Measurements from ENCODE around the gene NDUFB5. TPM values are rescaled to one million over a fixed set of nuclear protein-coding genes. Genes with fewer than 3 reads are reported as not detected.

NDUFB5 gene
- total RNA-seq, 1 experiment from 2014 or later: 78.9 TPM

GRCh38 chr3:179676081-179676480 lies 71.5 kb downstream of the NDUFB5 start:
- H4K91ac ChIP-seq (ENCODE audit: insufficient read length, low read depth, low read length): no peak overlapping the region
- H3K4ac ChIP-seq (ENCODE audit: low read depth, low read length): no peak overlapping the region
- no peak overlapping the region for H2BK12ac ChIP-seq (ENCODE audit: insufficient read length, low read depth, low read length)
- no peak overlapping the region for H4K8ac ChIP-seq (replicated peaks; ENCODE audit: insufficient read length, low read depth, low read length)
- no peak overlapping the region for H2AFZ ChIP-seq (ENCODE audit: low read length)
- H3K27me3 ChIP-seq (ENCODE audit: insufficient read depth, low read length): no peaks in the 10 kb centered on the region
- H3K27me3 Mint-ChIP-seq (ENCODE audit: low read depth): no peaks in the 10 kb centered on the region
- no peak overlapping the region for H3K27ac ChIP-seq (ENCODE audit: insufficient read length, low read depth, low read length)
- no peak overlapping the region for H3K4me2 ChIP-seq (ENCODE audit: insufficient read depth, insufficient read length, low read length)
- H2AK5ac ChIP-seq (ENCODE audit: insufficient read length, low read length): no peak overlapping the region
- no peak overlapping the region for H2BK5ac ChIP-seq (ENCODE audit: insufficient read length, low read length)
- H3K9ac ChIP-seq (ENCODE audit: extremely low read depth, insufficient read length, low read length): no peak overlapping the region
- no peak overlapping the region for H2BK15ac ChIP-seq (ENCODE audit: low read depth, low read length)
- peaks cover 0 to 3% (median 0%) of the 10 kb centered on the region in 3 experiments; a peak in 2 of 7 replicates for H3K36me3 Mint-ChIP-seq (ENCODE audit: insufficient read depth in 1 of 3, low read depth in 3 of 3)
- H3K4me1 ChIP-seq (ENCODE audit: insufficient read depth, low read length): peaks cover 2% of the 10 kb centered on the region
- no peak overlapping the region for H3K56ac ChIP-seq (ENCODE audit: insufficient read length, low read depth, low read length)
- DNase-seq: no peak
- H3K4me1 Mint-ChIP-seq: peaks cover 20 to 22% of the 10 kb centered on the region in 2 experiments
- no peak overlapping the region for H3K4me3 Mint-ChIP-seq
- no peaks in the 10 kb centered on the region for H3K9me3 Mint-ChIP-seq
- H3T11ph ChIP-seq (ENCODE audit: low read length): no peak overlapping the region
- no peak overlapping the region for H3K23ac ChIP-seq (ENCODE audit: insufficient read length, low read depth, low read length)
- no peak for TF ChIP-seq CTCF (conservative IDR thresholded peaks at IDR 0.05)
- no CpG with 5 or more reads among the region's 5 CpGs for WGBS (ENCODE audit: extremely low coverage, insufficient read length, low lambda C conversion rate)
- H4K5ac ChIP-seq (ENCODE audit: insufficient read length, low read depth, low read length): no peak overlapping the region
- H3K79me1 ChIP-seq (ENCODE audit: insufficient read depth, low read depth, low read length, poor library complexity, severe bottlenecking): no peaks in the 10 kb centered on the region
- no peaks in the 10 kb centered on the region for H3K9me3 ChIP-seq (ENCODE audit: control insufficient read depth, low read depth, low read length)
- H4K20me1 ChIP-seq (ENCODE audit: control insufficient read depth, insufficient read depth, insufficient read length): no peaks in the 10 kb centered on the region
- no peak overlapping the region for H2BK120ac ChIP-seq (ENCODE audit: low read depth, low read length, poor library complexity, severe bottlenecking)
- no peak overlapping the region for H3K18ac ChIP-seq (ENCODE audit: insufficient read length, low read depth, low read length)
- no peaks in the 10 kb centered on the region for H3K23me2 ChIP-seq (ENCODE audit: insufficient read length, low read depth, low read length, poor library complexity, severe bottlenecking)
- H3K79me2 ChIP-seq (ENCODE audit: insufficient read depth, low read length): peaks cover 6% of the 10 kb centered on the region; the same call in 1 of the 2 replicates
- H3K14ac ChIP-seq (ENCODE audit: insufficient read depth, low read length): no peak overlapping the region
- no peak overlapping the region for H2BK20ac ChIP-seq (ENCODE audit: low read depth, low read length, poor library complexity, severe bottlenecking)
- peak overlapping the region in 1 of 3 experiments; percentile 18; a peak in 1 of 7 replicates for H3K27ac Mint-ChIP-seq

Other genes starting within 250 kb of the NDUFB5 start
- gene GNB4, start 153.3 kb upstream of the NDUFB5 start, total RNA-seq (2021): 24.2 and 25.0 TPM in 2 replicates
- gene ACTL6A, start 41.9 kb upstream of the NDUFB5 start, total RNA-seq (2021): 74.5 and 83.2 TPM in 2 replicates
- 75.5 and 77.3 TPM in 2 replicates for gene MRPL47, start 156 bp upstream of the NDUFB5 start, total RNA-seq (2021)
- gene USP13, start 48.2 kb downstream of the NDUFB5 start, total RNA-seq (2021): 26.0 and 26.7 TPM in 2 replicates

All from H9 (cell line).